Right ventricle myocardium inferior (tissue), 1 donor: Measurements from ENCODE around the gene ABHD3. TPM values are rescaled to one million over a fixed set of nuclear protein-coding genes. Genes with fewer than 3 reads are reported as not detected.
A peak's percentile ranks its signal among the peaks of the same experiment; 100 is the strongest.
"Not testable (repeated sequence)": the region's sequence is repeated elsewhere in the genome, so short reads cannot be mapped to it uniquely, and the experiment has no call there.

Source experiments
- ATAC-seq: fragments of 200-7000 bp; cut with Tn5 transposase; one replicate; pipeline ENCODE4 v1.9.1; 2020; ENCODE audit warnings: mild to moderate bottlenecking, moderate library complexity
- DNase-seq: peaks from one replicate; pipeline ENCODE4 v3.0.0; 2021; ENCODE audit errors: missing footprints
- intact Hi-C: fragments of 100-400 bp; cut with DNase I; formaldehyde crosslinking; loops from one replicate; pipeline ENCODE4 v1.11.0; 2022
- total RNA-seq: library from RNA; stranded (reverse); fragmentation: NEBNext Ultra II Directional; extraction: Animal tissue kit (Norgen Biotek cat#: 25700); gene quantifications from one replicate; pipeline ENCODE4 v1.2.1, GENCODE V29; 2021
- donor health status: DM: no; HTN: yes; CAD: no; lungs with severe emphysema.

The ABHD3 gene
- total RNA-seq, 1 donor from 2014 or later: 5.4 TPM

GRCh38 chr18:21664069-21664468, 40.5 kb downstream of the ABHD3 start:
- intact Hi-C loops: no loop called here
- ATAC-seq: no peak
- DNase-seq: no peak

DNA sequence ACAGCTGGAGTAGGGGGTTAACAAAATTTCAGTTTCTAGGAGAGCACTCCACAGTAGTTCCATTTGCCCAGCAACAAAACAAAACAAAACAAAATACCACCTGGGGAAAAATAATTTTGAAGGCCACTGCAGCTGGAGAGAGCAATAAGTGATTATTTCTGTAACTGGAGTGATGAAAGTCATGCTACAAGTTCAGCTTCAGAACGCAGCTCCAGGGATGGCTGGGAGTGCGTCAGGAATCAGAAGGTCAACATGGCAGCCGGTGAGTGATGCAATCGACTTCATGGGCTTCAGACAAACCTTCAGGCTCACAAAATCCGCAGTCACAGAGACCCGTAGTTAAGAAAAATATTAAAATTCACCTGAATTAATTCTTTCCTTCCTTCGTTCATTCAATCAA, 41.0 kb downstream of the ABHD3 start:
- intact Hi-C loops: no loop called here
- ATAC-seq: peak; percentile 64
- DNase-seq: no peak

GRCh38 chr18:21662581-21662980, 42.0 kb downstream of the ABHD3 start:
- intact Hi-C loops: no loop called here
- DNase-seq (no peak), ATAC-seq (no peak)

GRCh38 chr18:21660078-21660477, 44.5 kb downstream of the ABHD3 start:
- no peak for DNase-seq
- no peak for ATAC-seq
- intact Hi-C loops: no loop called here

DNA sequence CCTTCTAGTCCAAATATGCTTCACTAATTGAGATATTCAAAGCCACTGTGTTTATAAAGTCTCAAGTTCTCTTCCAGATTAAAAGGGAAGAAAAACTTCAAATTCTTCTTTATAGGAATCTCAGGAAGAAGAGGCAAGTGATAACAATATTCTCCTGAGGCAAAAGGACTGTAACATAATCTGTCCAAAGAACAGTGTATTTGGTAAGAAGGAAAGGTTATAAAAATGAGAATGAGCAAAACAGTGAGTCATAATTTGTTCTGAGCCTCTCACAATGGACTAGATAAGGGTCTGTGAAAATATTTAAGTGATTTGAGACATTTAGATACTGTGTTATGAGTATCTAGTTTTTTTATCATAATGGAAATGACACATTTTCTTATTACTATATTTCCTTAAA, 48.2 kb downstream of the ABHD3 start:
- no peak for ATAC-seq
- no peak for DNase-seq
- intact Hi-C loops: no loop called here

DNA sequence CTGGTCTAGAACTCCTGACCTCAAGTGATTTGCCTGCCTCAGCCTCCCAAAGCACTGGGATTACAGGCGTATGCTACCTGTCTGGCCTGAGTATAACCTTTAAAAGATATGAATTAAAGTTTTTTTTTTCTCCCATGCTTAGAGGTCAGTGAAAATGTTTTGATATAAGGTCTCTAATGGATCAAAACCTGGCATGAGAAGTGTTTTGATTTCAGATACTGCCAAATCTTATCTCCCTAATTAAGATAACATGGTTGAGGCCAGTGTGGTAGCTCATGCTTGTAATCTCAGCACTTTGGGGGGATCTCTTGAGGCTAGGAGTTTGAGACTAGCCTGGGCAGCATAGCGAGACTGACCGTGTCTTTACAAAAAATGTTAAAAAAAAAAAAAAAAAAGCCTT, 51.2 kb downstream of the ABHD3 start:
- DNase-seq: no peak
- ATAC-seq: no peak
- intact Hi-C loops: no loop called here

DNA sequence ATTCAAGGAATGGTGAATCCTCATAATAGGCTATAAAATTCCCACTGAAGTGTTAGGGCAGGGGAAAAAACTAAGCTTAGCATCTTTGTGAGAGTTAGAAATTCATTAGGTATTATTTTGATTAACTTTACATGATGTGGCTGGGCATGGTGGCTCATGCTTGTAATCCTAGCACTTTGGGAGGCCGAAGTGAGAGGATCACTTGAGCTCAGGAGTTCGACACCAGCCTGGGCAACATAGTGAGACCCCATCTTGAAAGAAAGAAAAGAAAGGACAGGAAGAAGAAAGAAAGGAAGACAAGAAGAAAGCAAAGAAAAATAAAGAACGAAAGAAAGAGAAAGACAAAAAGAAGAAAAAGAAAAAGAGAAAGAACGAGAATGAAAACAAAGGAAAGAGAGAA, 52.5 kb downstream of the ABHD3 start:
- ATAC-seq (no peak), DNase-seq (no peak)
- intact Hi-C loops: no loop called here

DNA sequence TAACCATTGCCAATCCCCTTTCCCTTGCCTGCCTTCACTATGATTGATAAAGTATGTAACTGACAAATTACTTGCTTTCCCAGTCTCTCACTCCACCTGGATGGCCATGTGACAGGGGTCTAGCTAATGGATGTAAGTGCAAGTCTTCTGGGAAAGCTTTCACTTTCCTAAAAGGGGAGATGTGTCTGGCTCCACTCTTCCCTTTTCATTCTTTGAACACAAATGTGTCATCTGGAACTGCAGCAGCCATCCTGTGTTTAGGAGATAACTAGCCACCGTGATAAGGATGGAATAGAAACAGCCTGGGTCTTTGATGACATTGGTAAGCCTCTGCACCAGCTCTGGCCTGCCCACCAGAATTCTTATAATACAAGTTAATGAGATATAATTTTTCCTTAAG, 54.3 kb downstream of the ABHD3 start:
- DNase-seq: no peak
- intact Hi-C loops: no loop called here
- ATAC-seq: no peak

DNA sequence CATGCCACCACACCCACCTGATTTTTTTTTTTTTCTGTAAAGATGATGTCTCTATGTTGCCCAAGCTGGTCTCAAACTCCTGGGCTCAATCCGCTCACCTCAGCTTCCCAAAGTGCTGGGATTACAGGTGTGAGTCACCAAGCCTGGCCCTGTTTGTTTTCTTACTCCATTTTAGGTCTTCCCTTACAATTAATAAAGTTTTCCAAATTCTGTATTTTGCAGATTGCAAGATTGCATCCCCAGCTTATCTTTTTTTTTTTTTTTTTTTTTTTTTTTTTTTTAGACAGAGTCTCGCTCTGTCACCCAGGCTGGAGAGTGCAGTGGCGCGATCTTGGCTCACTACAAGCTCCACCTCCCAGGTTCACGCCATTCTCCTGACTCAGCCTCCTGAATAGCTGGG, 64.2 kb downstream of the ABHD3 start:
- ATAC-seq, DNase-seq, intact Hi-C loops: not testable (repeated sequence)

GRCh38 chr18:21638822-21639221, 65.8 kb downstream of the ABHD3 start:
- no peak for DNase-seq
- intact Hi-C loops: no loop called here

DNA sequence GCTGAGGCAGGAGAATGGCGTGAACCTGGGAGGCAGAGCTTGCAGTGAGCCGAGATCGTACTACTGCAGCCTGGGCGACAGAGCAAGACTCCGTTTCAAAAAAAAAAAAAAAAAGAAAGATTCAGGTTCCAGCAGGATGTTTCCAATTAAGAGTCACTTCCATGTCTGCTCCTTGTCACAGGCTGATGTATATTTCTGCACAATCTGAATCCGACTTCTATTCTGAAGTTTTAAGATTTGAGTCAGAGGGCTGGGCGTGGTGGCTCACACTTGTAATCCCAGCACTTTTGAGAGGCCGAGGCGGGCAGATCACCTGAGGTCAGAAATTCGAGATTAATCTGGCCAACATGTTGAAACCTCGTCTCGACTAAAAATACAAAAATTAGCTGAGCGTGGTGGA, 67.8 kb downstream of the ABHD3 start:
- no peak for ATAC-seq
- DNase-seq: no peak
- intact Hi-C loops: no loop called here

More at GRCh38 chr18:21638822-21639221, 65.8 kb downstream of the ABHD3 start:
- no peak for ATAC-seq

GRCh38 chr18:21634588-21635199, 69.9 kb downstream of the ABHD3 start:
- ATAC-seq (no peak), DNase-seq (no peak)
- intact Hi-C loops: no loop called here

- intact Hi-C loops: no loop called here
- DNase-seq (no peak), ATAC-seq (no peak)
These were observed 72.2 kb downstream of the ABHD3 start for GRCh38 chr18:21632393-21632792.

DNA sequence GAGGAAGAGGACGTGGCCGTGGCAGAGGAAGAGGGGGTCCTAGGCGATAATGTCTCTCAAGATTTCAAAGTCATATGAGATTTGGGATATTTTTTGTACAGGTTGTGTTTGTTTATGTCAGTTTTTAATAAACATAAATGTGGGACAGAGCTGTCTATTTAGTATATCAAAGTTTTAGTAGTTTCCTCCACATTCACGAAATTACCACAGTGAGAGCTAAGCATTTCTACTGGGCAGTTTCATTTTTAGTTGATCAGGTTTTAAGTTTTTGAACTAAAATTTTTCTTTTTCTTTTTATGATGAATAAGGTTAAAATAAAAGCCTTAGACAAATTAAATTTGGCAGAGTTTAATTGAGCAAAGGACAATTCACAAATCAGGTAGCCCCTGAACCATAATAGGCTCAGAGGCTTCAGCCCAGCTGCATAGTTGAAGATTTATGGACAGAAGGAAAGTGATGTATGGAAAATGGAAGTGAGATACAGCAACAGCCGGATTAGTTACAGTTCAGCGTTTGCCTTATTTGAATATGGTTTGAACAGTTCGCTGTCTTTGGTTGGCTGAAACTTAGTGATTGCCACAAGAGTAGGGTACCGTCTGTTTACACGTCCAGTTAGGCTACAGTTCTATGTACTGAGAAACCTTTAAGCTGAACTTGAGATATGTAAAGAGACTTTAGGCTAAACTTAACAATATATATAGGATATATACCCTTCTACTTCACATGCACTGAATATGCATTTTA, 75.3 kb downstream of the ABHD3 start:
- intact Hi-C loops: no loop called here
- DNase-seq (no peak), ATAC-seq (no peak)

DNA sequence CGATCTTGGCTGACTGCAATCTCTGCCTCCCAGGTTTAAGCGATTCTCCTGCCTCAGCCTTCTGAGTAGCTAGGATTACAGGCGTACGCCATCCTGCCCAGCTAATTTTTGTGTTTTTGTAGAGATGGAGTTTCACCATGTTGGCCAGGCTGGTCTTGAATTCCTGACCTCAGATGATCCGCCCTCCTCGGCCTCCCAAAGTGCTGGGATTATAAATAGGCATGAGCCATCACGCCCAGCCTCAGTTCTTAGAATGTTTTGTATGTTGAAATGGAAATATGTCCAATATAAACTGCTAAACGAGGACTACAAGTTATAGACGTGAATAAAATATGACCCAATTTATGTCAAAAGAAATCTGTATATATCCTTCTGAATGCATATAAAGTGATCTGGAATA, 82.9 kb downstream of the ABHD3 start:
- DNase-seq, ATAC-seq, intact Hi-C loops: not testable (repeated sequence)

DNA sequence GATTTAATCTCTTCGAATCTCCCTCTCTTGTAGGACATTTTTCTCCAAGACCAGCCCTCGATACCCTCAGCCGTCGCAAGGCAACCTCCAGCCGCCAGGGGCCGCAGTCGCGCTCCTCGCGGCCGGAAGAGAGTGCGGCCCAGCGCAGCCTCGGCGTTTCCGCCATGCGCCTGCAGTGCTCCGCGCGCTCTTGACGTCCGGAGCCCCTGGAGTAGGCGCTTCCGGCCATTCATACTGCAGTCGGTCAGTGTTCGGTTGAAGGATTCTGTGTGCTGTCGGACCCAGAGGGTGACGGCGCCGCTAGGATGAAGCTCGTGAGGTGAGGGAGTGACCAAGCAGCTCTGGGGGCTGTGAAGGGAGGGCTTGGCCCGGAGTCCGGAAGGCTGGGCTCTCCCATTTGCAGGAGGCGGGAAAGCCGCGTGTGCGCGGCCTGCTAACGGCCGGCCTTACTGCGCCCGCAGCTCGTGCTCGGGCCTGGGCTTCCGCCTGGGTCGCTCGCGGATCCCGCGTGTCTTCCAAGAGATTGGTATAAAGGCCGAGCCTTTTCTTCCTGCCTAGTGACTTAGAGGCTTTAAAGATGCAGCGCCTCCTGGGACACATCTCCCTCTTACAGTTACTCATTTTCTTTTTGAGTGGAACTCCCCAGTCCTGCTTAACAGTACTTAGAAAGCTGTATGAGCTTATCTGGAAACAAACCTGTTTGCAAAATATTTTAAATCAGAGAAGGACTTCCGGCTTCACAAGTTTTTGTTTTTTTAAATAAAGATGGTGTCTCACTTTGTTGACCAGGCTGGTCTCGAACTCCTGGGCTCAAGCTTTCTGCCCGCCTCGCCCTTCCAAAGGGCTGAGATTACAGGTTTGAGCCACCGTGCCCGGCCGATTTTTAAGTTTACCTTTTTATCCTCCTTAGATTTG, 92.2 kb downstream of the ABHD3 start, which contains the start of gene SNRPD1:
SNRPD1 (plus strand) TSS at position 190 of the 915 bp plus-strand sequence; CDS start at position 306, 116 bp downstream.
- DNase-seq: peak; percentile 96
- intact Hi-C loops: no loop called here

DNA sequence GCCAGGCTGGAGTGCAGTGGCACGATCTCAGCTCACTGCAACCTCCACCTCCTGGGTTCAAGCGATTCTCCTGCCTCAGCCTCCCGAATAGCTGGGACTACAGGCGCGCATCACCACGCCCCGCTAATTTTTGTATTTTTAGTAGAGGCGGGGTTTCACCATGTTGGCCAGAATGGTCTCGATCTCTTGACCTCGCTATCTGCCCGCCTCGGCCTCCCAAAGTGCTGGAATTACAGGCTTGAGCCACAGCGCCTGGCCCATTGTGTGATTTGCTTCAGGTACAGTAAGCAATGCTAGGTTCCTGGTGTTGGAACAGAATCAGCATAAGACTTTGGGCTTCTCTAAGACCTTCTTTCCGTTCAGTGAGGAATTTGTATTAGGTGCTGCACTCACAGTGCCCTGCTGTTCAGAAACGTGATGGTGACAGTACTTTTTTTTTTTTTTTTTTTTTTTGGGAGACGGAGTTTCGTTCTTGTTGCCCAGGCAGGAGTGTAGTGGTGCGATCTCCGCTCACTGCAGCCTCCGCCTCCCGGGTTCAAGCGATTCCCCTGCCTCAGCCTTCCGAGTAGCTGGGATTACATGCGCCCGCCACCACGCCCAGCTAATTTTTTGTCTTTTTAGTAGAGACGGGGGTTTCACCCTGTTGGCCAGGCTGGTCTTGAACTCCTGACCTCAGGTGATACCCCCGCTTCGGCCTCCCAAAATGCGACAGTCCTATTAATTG, 93.0 kb downstream of the ABHD3 start:
- ATAC-seq, intact Hi-C loops, DNase-seq: not testable (repeated sequence)

More for the DNA sequence above, 92.2 kb downstream of the ABHD3 start, which contains the start of gene SNRPD1:
- ATAC-seq: peak; percentile 99

DNA sequence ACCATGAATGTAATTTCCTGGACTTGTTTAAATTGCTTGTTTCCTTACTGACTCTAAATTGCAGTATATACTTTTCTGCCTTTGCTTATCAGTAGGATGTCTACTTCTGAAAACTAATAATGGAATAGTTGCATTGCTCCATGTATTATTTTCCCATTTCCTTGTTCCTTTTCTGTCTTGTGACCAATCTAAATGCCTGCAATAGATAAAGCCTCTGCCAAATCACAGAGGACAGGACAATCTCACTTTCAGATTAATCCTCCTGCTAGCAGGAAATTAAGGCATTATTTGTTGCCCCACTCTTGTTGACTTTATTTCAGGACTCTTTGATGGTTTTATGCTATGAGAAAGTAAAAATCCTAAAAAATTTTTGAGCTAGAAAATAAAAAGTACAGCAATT, 99.4 kb downstream of the ABHD3 start:
- DNase-seq (no peak), ATAC-seq (no peak)
- intact Hi-C loops: no loop called here

DNA sequence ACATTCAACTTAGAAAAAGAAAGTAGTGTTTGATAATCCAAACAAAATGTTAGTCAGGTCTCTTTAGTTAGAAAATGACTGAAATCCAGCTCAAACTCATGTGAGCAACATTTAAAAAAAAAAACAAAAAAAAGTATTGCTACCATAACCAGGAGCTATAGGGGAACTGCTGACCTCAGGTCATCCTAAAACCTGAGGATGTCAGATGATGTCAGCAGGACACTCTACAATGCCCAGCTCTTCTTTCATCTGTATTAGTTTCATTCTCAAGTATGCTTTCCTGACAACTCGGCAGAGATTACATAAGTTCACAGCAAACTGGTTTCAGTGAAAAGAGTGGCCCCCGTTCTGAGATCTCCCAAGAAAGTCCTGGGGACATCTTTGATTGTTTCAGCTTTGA, 99.9 kb downstream of the ABHD3 start:
- intact Hi-C loops: loop anchor here (5.0 kb wide), 1 partner anchor 98 kb away; the partner anchor contains the start of gene ABHD3
- DNase-seq: no peak
- ATAC-seq: no peak
